K562 (cell line): ENCODE measurements around the gene GRAMD1B. TPM values are rescaled to one million over a fixed set of nuclear protein-coding genes. Genes with fewer than 3 reads are reported as not detected.

ENCODE experiments used
- POLR3A ChIP-seq: IDR thresholded peaks from 2 replicates; pipeline ENCODE4 v1.6.1; 2011; ENCODE audit warnings: borderline replicate concordance, mild to moderate bottlenecking, moderate library complexity; ENCODE audit not compliant: insufficient read length, insufficient read depth; ENCODE audit errors: extremely low read depth
- RBBP5 ChIP-seq: fragments of 200-600 bp; sonication (generic); IDR thresholded peaks from 2 replicates; pipeline ENCODE4 v1.6.1; 2012; ENCODE audit warnings: borderline replicate concordance, mild to moderate bottlenecking, low read length, control low read depth, inconsistent platforms; ENCODE audit not compliant: insufficient read depth, poor library complexity, severe bottlenecking
- STAT6 ChIP-seq: sonication (generic); formaldehyde crosslinking; IDR thresholded peaks from 2 replicates; pipeline ENCODE4 v1.8.1; 2023; ENCODE audit warnings: mild to moderate bottlenecking, missing genetic modification reagents
- TGIF2 ChIP-seq: sonication (generic); formaldehyde crosslinking; IDR thresholded peaks from 2 replicates; pipeline ENCODE4 v1.8.1; 2022; ENCODE audit warnings: mild to moderate bottlenecking, missing genetic modification reagents, moderate library complexity
- ZFPM2 ChIP-seq: fragments of 250-450 bp; sonication (Bioruptor Pico); IDR thresholded peaks from 2 replicates; pipeline ENCODE4 v1.5.1; 2022; ENCODE audit warnings: mild to moderate bottlenecking
- ZNF408 ChIP-seq: fragments of 250-450 bp; sonication (Bioruptor Pico); IDR thresholded peaks from 2 replicates; pipeline ENCODE4 v1.4.0; 2020; ENCODE audit warnings: low read depth, mild to moderate bottlenecking, moderate library complexity
- ZNF717 ChIP-seq: fragments of 250-450 bp; sonication (Bioruptor Pico); IDR thresholded peaks from 2 replicates; pipeline ENCODE4 v1.5.0; 2021
- polyA plus RNA-seq, 8 experiments: library from polyadenylated mRNA; depleted of rRNA in 4 of 8; stranded (reverse) in 5 of 8; unstranded in 3 of 8; fragments of >200 nt; fragmentation: Nextera tagmentation in 2 of 8; fragmentation: Illumina TruSeq in 1 of 8; extraction: Ambion mirVana in 2 of 8; extraction: Trizol in 1 of 8; gene quantifications; 2 replicates each; pipeline versions ENCODE4 v1.2.1 to v1.2.3, GENCODE V29; 2011 to 2014; ENCODE audit warnings: inconsistent platforms in 1 of 8, missing spikeins in 1 of 8
- total RNA-seq, 7 experiments: library from RNA; depleted of rRNA in 6 of 7; stranded (reverse); fragments of >200 nt in 6 of 7; fragmentation: Illumina TruSeq in 2 of 7; extraction: Trizol in 2 of 7; gene quantifications; 2 replicates each; pipeline versions ENCODE4 v1.2.1 to v1.2.3, GENCODE V29; 2011 to 2021; ENCODE audit warnings: low replicate concordance in 1 of 7

GRAMD1B gene
- total and polyA plus RNA-seq, 9 of the 15 experiments (the other 6 are each of a cell fraction or from before 2014, with no cell fraction given) = 0.31 TPM; not detected in 8

GRCh38 chr11:123408619-123409455 lies 21.2 kb upstream of the GRAMD1B start (continued):
- TF ChIP-seq TGIF2 (CRISPR knock-in tag) = no peak
- TF ChIP-seq ZNF408 = no peak
- TF ChIP-seq STAT6 (CRISPR knock-in tag) = no peak
- TF ChIP-seq POLR3A = no peak
- TF ChIP-seq ZFPM2 (CRISPR knock-in tag) = no peak
- TF ChIP-seq RBBP5 = no peak
- TF ChIP-seq ZNF717 (CRISPR knock-in tag) = no peak
